ENCODE data around the gene CDC42EP1. TPM values are rescaled to one million over a fixed set of nuclear protein-coding genes. Genes with fewer than 3 reads are reported as not detected.

Gene CDC42EP1
- total RNA-seq, 2 experiments from 2014 or later: not detected

GRCh38 chr22:37568448-37569008 is 8.2 kb downstream of the CDC42EP1 start:
- intact Hi-C loops (cut with DNase I, micrococcal nuclease): no loop called here
- Mint-ChIP-seq H3K4me1 (ENCODE audit: low read depth) (peaks cover 20% of the 10 kb centered on the region), H3K27me3 (peaks cover 12% of the 10 kb centered on the region), H3K27ac (no peak overlapping the region), H3K36me3 (ENCODE audit: low read depth) (no peaks in the 10 kb centered on the region), H3K9me3 (no peaks in the 10 kb centered on the region), H3K4me3 (no peak overlapping the region)
- POLR2A ChIA-PET: interaction anchor here (2.3 kb wide), 1 partner anchor 24 kb away, joined by 28 read pairs; no protein-coding TSS in a partner anchor
- TF ChIP-seq CTCF (IDR thresholded peaks at IDR 0.05): no peak
- CTCF ChIA-PET: interaction anchor here (1.6 to 4.4 kb wide), 2 partner anchors 29 to 96 kb away, joined by 15 to 119 read pairs; no protein-coding TSS in a partner anchor
- peaks cover 26% of the 10 kb centered on the region for H3K4me1 ChIP-seq (ENCODE audit: insufficient read depth, low read length)
- no peak overlapping the region for H3K27ac ChIP-seq (ENCODE audit: low read depth in 1 of 2, low read length in 2 of 2)
- peaks cover 3 to 5% of the 10 kb centered on the region in 2 experiments for H3K27me3 ChIP-seq (ENCODE audit: control insufficient read depth in 1 of 2, insufficient read depth in 2 of 2, low read length in 2 of 2)
- H3K4me3 ChIP-seq (ENCODE audit: low read length): no peak overlapping the region
- ATAC-seq (ENCODE audit: poor library complexity) (no peak), DNase-seq (no peak)
- no peaks in the 10 kb centered on the region for H3K36me3 ChIP-seq (ENCODE audit: insufficient read depth, low read length)
- no peaks in the 10 kb centered on the region for H3K9me3 ChIP-seq (ENCODE audit: control insufficient read depth in 1 of 2, insufficient read depth in 1 of 2, low read length in 2 of 2)

GRCh38 chr22:37569009-37569920 is 9.0 kb downstream of the CDC42EP1 start:
- TF ChIP-seq CTCF (IDR thresholded peaks at IDR 0.05): no peak
- H3K4me3 ChIP-seq (ENCODE audit: low read length): no peak overlapping the region
- Mint-ChIP-seq H3K27me3 (peaks cover 5% of the 10 kb centered on the region), H3K4me3 (no peak overlapping the region), H3K9me3 (no peaks in the 10 kb centered on the region), H3K36me3 (ENCODE audit: low read depth) (no peaks in the 10 kb centered on the region), H3K4me1 (ENCODE audit: low read depth) (peaks cover 20% of the 10 kb centered on the region), H3K27ac (no peak overlapping the region)
- H3K4me1 ChIP-seq (ENCODE audit: insufficient read depth, low read length): peaks cover 26% of the 10 kb centered on the region
- intact Hi-C loops (cut with DNase I, micrococcal nuclease): no loop called here
- CTCF ChIA-PET: interaction anchor here (4.4 kb wide), 1 partner anchor 29 kb away, joined by 119 read pairs; no protein-coding TSS in a partner anchor
- H3K27me3 ChIP-seq (ENCODE audit: control insufficient read depth in 1 of 2, insufficient read depth in 2 of 2, low read length in 2 of 2): peaks cover 0 to 3% of the 10 kb centered on the region in 2 experiments
- POLR2A ChIA-PET: no interaction called here
- no peaks in the 10 kb centered on the region for H3K36me3 ChIP-seq (ENCODE audit: insufficient read depth, low read length)
- H3K27ac ChIP-seq (ENCODE audit: low read depth in 1 of 2, low read length in 2 of 2): no peak overlapping the region
- H3K9me3 ChIP-seq (ENCODE audit: control insufficient read depth in 1 of 2, insufficient read depth in 1 of 2, low read length in 2 of 2): no peaks in the 10 kb centered on the region
- no peak for ATAC-seq (ENCODE audit: poor library complexity)
- DNase-seq: no peak

DNA sequence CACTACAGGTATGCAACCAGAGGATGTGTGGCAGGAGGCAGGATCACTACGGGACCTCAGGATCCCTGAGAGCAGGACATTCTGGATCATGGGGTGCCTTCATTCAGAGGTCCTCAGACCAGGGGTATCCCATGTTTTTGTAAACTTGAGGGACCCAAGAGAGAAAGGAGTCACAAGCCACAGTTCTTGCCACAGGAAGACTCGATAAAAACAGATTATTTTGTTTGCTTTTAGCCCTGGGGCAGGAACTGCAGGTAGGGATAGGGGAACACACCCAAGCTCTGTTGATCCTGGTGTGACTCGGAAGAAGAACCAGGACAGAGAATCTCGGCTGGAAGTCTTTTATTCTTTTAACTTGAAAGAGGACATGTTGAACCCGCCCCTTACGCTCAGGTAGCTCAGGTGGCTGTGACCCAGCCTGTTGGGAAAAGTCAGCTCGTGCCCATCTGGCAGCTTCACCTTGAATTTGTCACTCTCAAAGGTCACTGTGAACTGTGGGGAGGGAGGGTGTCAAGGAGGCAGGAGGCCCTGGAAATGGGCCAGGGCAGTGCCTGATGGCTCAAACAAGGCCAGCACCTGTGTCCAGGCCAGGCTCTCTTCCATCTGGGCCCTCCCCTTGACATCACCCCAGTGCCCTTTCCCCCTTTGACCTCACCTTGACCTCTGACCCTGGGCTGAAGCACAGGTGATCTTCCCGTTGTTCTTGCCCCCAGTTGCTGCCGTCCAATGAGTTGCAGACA is 9.8 kb downstream of the CDC42EP1 start:
- ATAC-seq (ENCODE audit: poor library complexity): no peak
- Histone ChIP-seq H3K27me3 (ENCODE audit: control insufficient read depth in 1 of 2, insufficient read depth in 2 of 2, low read length in 2 of 2) (peaks cover 0 to 3% of the 10 kb centered on the region in 2 experiments), H3K4me3 (ENCODE audit: low read length) (no peak overlapping the region), H3K9me3 (ENCODE audit: control insufficient read depth in 1 of 2, insufficient read depth in 1 of 2, low read length in 2 of 2) (no peaks in the 10 kb centered on the region), H3K36me3 (ENCODE audit: insufficient read depth, low read length) (no peaks in the 10 kb centered on the region), H3K4me1 (ENCODE audit: insufficient read depth, low read length) (peaks cover 26% of the 10 kb centered on the region), H3K27ac (ENCODE audit: low read depth in 1 of 2, low read length in 2 of 2) (no peak overlapping the region)
- no peaks in the 10 kb centered on the region for H3K9me3 Mint-ChIP-seq
- DNase-seq: no peak
- peaks cover 4% of the 10 kb centered on the region for H3K27me3 Mint-ChIP-seq
- ChIA-PET POLR2A (no interaction called here), CTCF (interaction anchor here (1.1 kb wide), 1 partner anchor 31 kb away, joined by 6 read pairs; no protein-coding TSS in a partner anchor)
- peaks cover 20% of the 10 kb centered on the region for H3K4me1 Mint-ChIP-seq (ENCODE audit: low read depth)
- no peak for TF ChIP-seq CTCF (IDR thresholded peaks at IDR 0.05)
- no peak overlapping the region for H3K4me3 Mint-ChIP-seq
- intact Hi-C loops (cut with DNase I, micrococcal nuclease): no loop called here
- H3K36me3 Mint-ChIP-seq (ENCODE audit: low read depth): no peaks in the 10 kb centered on the region
- H3K27ac Mint-ChIP-seq: no peak overlapping the region
